ENCODE results near the gene GNG13.
A peak's percentile ranks its signal among the peaks of the same experiment; 100 is the strongest.

Gene GNG13

GRCh38 chr16:790086-790485 lies 10.4 kb downstream of the GNG13 start:
- TF ChIP-seq ZBTB7A (IDR thresholded peaks at IDR 0.05; ENCODE audit: low read depth) (no peak), EP300 (IDR thresholded peaks at IDR 0.05; ENCODE audit: borderline replicate concordance) (no peak), NFIC (IDR thresholded peaks at IDR 0.05) (no peak), EGR1 (IDR thresholded peaks at IDR 0.05) (no peak), TEAD4 (IDR thresholded peaks at IDR 0.05) (no peak), YY1 (IDR thresholded peaks at IDR 0.05; ENCODE audit: low read depth) (no peak), REST (IDR thresholded peaks at IDR 0.05; ENCODE audit: low read depth) (no peak), CEBPB (IDR thresholded peaks at IDR 0.05) (no peak), USF1 (IDR thresholded peaks at IDR 0.05) (no peak), FOXM1 (IDR thresholded peaks at IDR 0.05; ENCODE audit: borderline replicate concordance, low read depth) (no peak), CREB1 (IDR thresholded peaks at IDR 0.05; ENCODE audit: low read depth) (no peak), RAD21 (IDR thresholded peaks at IDR 0.05; ENCODE audit: low read depth) (no peak), TAF1 (IDR thresholded peaks at IDR 0.05; ENCODE audit: low read depth) (no peak), TCF12 (IDR thresholded peaks at IDR 0.05; ENCODE audit: low read depth) (no peak), MAX (IDR thresholded peaks at IDR 0.05) (no peak)

GRCh38 chr16:789191-789850 lies 11.2 kb downstream of the GNG13 start:
- TF ChIP-seq YY1 (IDR thresholded peaks at IDR 0.05; ENCODE audit: low read depth) (no peak), USF1 (IDR thresholded peaks at IDR 0.05) (no peak), RAD21 (IDR thresholded peaks at IDR 0.05; ENCODE audit: low read depth) (no peak)

- TF ChIP-seq TEAD4 (IDR thresholded peaks at IDR 0.05) = no peak
- no peak for TF ChIP-seq ZBTB7A (IDR thresholded peaks at IDR 0.05; ENCODE audit: low read depth)
- TF ChIP-seq EP300 (IDR thresholded peaks at IDR 0.05; ENCODE audit: borderline replicate concordance) = no peak
- TF ChIP-seq CREB1 (IDR thresholded peaks at IDR 0.05; ENCODE audit: low read depth) = no peak
- TF ChIP-seq CEBPB (IDR thresholded peaks at IDR 0.05) = no peak
- peak; percentile 75 for TF ChIP-seq MAX (IDR thresholded peaks at IDR 0.05)
- peak; percentile 67; the same call in 1 of the 2 replicates for TF ChIP-seq TAF1 (IDR thresholded peaks at IDR 0.05; ENCODE audit: low read depth)
- TF ChIP-seq FOXM1 (IDR thresholded peaks at IDR 0.05; ENCODE audit: borderline replicate concordance, low read depth) = no peak
- no peak for TF ChIP-seq NFIC (IDR thresholded peaks at IDR 0.05)
- TF ChIP-seq YY1 (IDR thresholded peaks at IDR 0.05; ENCODE audit: low read depth) = 0 out of 2 replicates have a peak, but pooled peaks have one; percentile 39
- no peak for TF ChIP-seq USF1 (IDR thresholded peaks at IDR 0.05)
- TF ChIP-seq EGR1 (IDR thresholded peaks at IDR 0.05) = no peak
These were observed 12.0 kb downstream of the GNG13 start, which contains the start of gene CHTF18 for GRCh38 chr16:788399-789126. Gene CHTF18, plus strand, starts transcription at chr16:788620. Its CDS starts 65 bp downstream, at chr16:788685.

- TF ChIP-seq TAF1 (IDR thresholded peaks at IDR 0.05; ENCODE audit: low read depth) (peak; percentile 51; the same call in 1 of the 2 replicates), EP300 (IDR thresholded peaks at IDR 0.05; ENCODE audit: borderline replicate concordance) (no peak), YY1 (IDR thresholded peaks at IDR 0.05; ENCODE audit: low read depth) (no peak), CEBPB (IDR thresholded peaks at IDR 0.05) (no peak), FOXM1 (IDR thresholded peaks at IDR 0.05; ENCODE audit: borderline replicate concordance, low read depth) (no peak), MAX (IDR thresholded peaks at IDR 0.05) (0 out of 2 replicates have a peak, but pooled peaks have one; percentile 7), TEAD4 (IDR thresholded peaks at IDR 0.05) (no peak), USF1 (IDR thresholded peaks at IDR 0.05) (no peak)
These were observed 12.5 kb downstream of the GNG13 start, which contains the start of gene RPUSD1 for GRCh38 chr16:787978-788398. Gene RPUSD1, minus strand, starts transcription at chr16:788381. Its CDS starts 644 bp downstream, at chr16:787737.

DNA sequence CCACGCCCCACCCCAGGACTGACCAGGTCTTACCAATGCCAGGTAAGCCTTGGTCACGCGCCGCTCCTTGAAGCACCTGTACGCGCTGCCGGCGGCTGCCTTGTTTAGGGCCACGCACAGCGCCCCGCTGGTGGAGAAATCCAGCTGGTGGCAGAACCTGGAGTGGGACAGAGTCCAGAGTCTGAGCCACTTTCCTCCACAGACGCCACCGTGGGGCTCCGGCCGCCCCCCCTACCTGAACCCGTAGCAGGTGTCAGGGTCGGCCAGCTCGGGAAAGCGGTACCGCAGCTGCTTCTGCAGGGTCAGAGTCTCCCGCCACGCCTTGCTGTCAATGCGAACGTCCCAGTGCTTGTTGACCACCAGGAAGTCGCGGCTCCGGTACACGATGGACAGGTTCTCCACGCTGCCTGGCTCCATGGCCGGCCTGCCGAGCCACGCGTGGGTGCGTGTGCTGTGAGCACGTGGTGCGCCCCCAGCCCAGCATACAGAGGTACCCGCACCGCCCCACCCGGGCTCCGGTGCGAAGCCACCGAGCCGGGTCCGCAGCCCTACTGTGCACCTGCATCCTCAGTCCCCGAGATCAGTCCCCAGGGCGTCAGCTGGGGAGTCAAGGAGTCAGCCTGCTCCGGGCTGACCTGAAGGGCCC lies 13.1 kb downstream of the GNG13 start:
- peak; percentile 49; the same call in 1 of the 2 replicates for TF ChIP-seq MAX (IDR thresholded peaks at IDR 0.05)
- TF ChIP-seq FOXM1 (IDR thresholded peaks at IDR 0.05; ENCODE audit: borderline replicate concordance, low read depth) = no peak
- TF ChIP-seq USF1 (IDR thresholded peaks at IDR 0.05) = no peak
- TF ChIP-seq ZBTB7A (IDR thresholded peaks at IDR 0.05; ENCODE audit: low read depth) = 0 out of 2 replicates have a peak, but pooled peaks have one; percentile 22

Measured in Ishikawa (cell line).